OCI-LY7 (cell line): ENCODE data around the gene PAFAH1B1. TPM values are rescaled to one million over a fixed set of nuclear protein-coding genes. Genes with fewer than 3 reads are reported as not detected.

Experiments used
- BruUV-seq: library from RNA; stranded (reverse); fragments of 400-500 nt; replicated peaks from 2 replicates; lab custom pipeline; 2021; lab: Mats Ljungman, UMichigan
- CTCF ChIA-PET: fragments of 300-600 bp; sonication (Branson Sonifier 250); formaldehyde crosslinking; loops from one replicate; lab custom pipeline; 2022; ENCODE audit warnings: antibody characterized with exemption; ENCODE audit not compliant: unreplicated experiment; lab: Charles Lee
- POLR2A ChIA-PET: fragments of 300-600 bp; sonication (Branson Sonifier 250); formaldehyde crosslinking; loops from one replicate; lab custom pipeline; 2022; ENCODE audit warnings: antibody characterized with exemption; lab: Charles Lee
- DNase-seq: peaks from one replicate; pipeline ENCODE4 v3.0.0-alpha.2; 2015; ENCODE audit warnings: low spot score
- H2AFZ ChIP-seq: fragments of 200-600 bp; sonication (generic), shearing (Covaris generic); 2 replicates; pipeline ENCODE4 v1.6.1; 2014; ENCODE audit warnings: mild to moderate bottlenecking, antibody characterized with exemption, low read length, moderate library complexity
- H3K27ac ChIP-seq: fragments of 200-600 bp; sonication (generic); 2 replicates; pipeline ENCODE4 v1.5.1; 2014; ENCODE audit warnings: mixed run types, low read depth, mild to moderate bottlenecking, moderate library complexity, low read length, inconsistent platforms; ENCODE audit not compliant: poor library complexity, severe bottlenecking
- H3K36me3 ChIP-seq: fragments of 200-600 bp; sonication (generic); 2 replicates; pipeline ENCODE4 v1.6.1; 2014; ENCODE audit warnings: mild to moderate bottlenecking, antibody characterized with exemption, low read length, moderate library complexity, mixed read lengths; ENCODE audit not compliant: insufficient read depth
- H3K4me1 ChIP-seq: fragments of 200-600 bp; sonication (generic); 2 replicates; pipeline ENCODE4 v1.5.1; 2014; ENCODE audit warnings: mild to moderate bottlenecking, low read length; ENCODE audit not compliant: insufficient read depth, poor library complexity, severe bottlenecking
- H3K4me2 ChIP-seq: fragments of 200-600 bp; sonication (generic); 2 replicates; pipeline ENCODE4 v1.6.1; 2014; ENCODE audit warnings: mild to moderate bottlenecking, low read length
- H3K4me3 ChIP-seq: fragments of 200-600 bp; sonication (generic); 2 replicates; pipeline ENCODE4 v1.5.1; 2014; ENCODE audit warnings: mild to moderate bottlenecking, low read depth, low read length; ENCODE audit not compliant: poor library complexity, severe bottlenecking
- H3K79me2 ChIP-seq: fragments of 200-600 bp; sonication (generic); 2 replicates; pipeline ENCODE4 v1.6.1; 2016; ENCODE audit warnings: low read depth, mild to moderate bottlenecking, low read length, moderate library complexity, mixed read lengths; ENCODE audit not compliant: insufficient read depth
- H3K9me2 ChIP-seq: fragments of 200-600 bp; sonication (generic); 2 replicates; pipeline ENCODE4 v1.6.1; 2016; ENCODE audit warnings: mild to moderate bottlenecking, low read length, mixed read lengths; ENCODE audit not compliant: insufficient read depth
- H3K9me3 ChIP-seq: fragments of 200-600 bp; sonication (generic); 2 replicates; pipeline ENCODE4 v1.6.1; 2014; ENCODE audit warnings: mild to moderate bottlenecking, mixed run types, low read length, mixed read lengths
- H4K20me1 ChIP-seq: fragments of 200-600 bp; sonication (generic); 2 replicates; pipeline ENCODE4 v1.6.1; 2014; ENCODE audit warnings: mild to moderate bottlenecking, antibody characterized with exemption, low read length, moderate library complexity, mixed read lengths; ENCODE audit not compliant: insufficient read depth
- CTCF ChIP-seq: fragments of 200-600 bp; sonication (generic); conservative IDR thresholded peaks from 2 replicates; pipeline ENCODE4 v1.5.1; 2014; ENCODE audit warnings: mild to moderate bottlenecking, antibody characterized with exemption, low read length, moderate library complexity, mixed read lengths
- EZH2phosphoT487 ChIP-seq: fragments of 200-600 bp; sonication (generic); IDR thresholded peaks from 2 replicates; pipeline ENCODE4 v1.6.1; 2018; ENCODE audit warnings: low read depth, borderline replicate concordance, mild to moderate bottlenecking, mixed run types, antibody characterized with exemption, low read length, moderate library complexity, mixed read lengths
- intact Hi-C: fragments of 100-400 bp; cut with micrococcal nuclease; formaldehyde crosslinking; loops from one replicate; pipeline ENCODE4 v1.10.0; 2022; ENCODE audit not compliant: unreplicated experiment
- total RNA-seq, 2 experiments: library from RNA; depleted of rRNA in 1 of 2; stranded (reverse); fragments of >200 nt in 1 of 2; shearing (Covaris generic) in 1 of 2; gene quantifications; 2 replicates each; pipeline ENCODE4 v1.2.3, GENCODE V29; 2014 to 2022

The PAFAH1B1 gene
- total RNA-seq, 2 experiments from 2014 or later, result 51.1 to 127 TPM

- no peak for DNase-seq
- Histone ChIP-seq H3K4me1 (peaks cover 15% of the 10 kb centered on the region), H3K36me3 (peaks cover 86% of the 10 kb centered on the region), H3K9me3 (no peaks in the 10 kb centered on the region), H3K79me2 (peaks cover 45% of the 10 kb centered on the region), H3K9me2 (no peaks in the 10 kb centered on the region), H3K27ac (no peak overlapping the region), H4K20me1 (peaks cover 9% of the 10 kb centered on the region), H3K4me2 (no peak overlapping the region), H3K4me3 (no peak overlapping the region), H2AFZ (no peak overlapping the region)
- TF ChIP-seq EZH2phosphoT487, result no peak
- TF ChIP-seq CTCF, result no peak
- no TSS peak for BruUV-seq
- intact Hi-C loops, result no loop called here
- POLR2A ChIA-PET, result no interaction called here
- CTCF ChIA-PET, result no interaction called here
These were observed 110.8 kb downstream of the PAFAH1B1 start for GRCh38 chr17:2704031-2704889.

- peaks cover 82% of the 10 kb centered on the region for H3K36me3 ChIP-seq
- intact Hi-C loops, result no loop called here
- POLR2A ChIA-PET, result no interaction called here
- CTCF ChIA-PET, result no interaction called here
- peaks cover 21% of the 10 kb centered on the region for H3K4me1 ChIP-seq
- H3K4me2 ChIP-seq, result no peak overlapping the region
- no peak for TF ChIP-seq CTCF
- TF ChIP-seq EZH2phosphoT487, result no peak
- H3K4me3 ChIP-seq, result no peak overlapping the region
- BruUV-seq, result no TSS peak
- H3K27ac ChIP-seq, result no peak overlapping the region
- no peak for DNase-seq
- peaks cover 9% of the 10 kb centered on the region for H4K20me1 ChIP-seq
- no peaks in the 10 kb centered on the region for H3K9me3 ChIP-seq
- H3K79me2 ChIP-seq, result peaks cover 51% of the 10 kb centered on the region
- no peaks in the 10 kb centered on the region for H3K9me2 ChIP-seq
- H2AFZ ChIP-seq, result no peak overlapping the region
These were observed 111.4 kb downstream of the PAFAH1B1 start for GRCh38 chr17:2704890-2705248.

GRCh38 chr17:2705263-2705662 lies 111.8 kb downstream of the PAFAH1B1 start:
- Histone ChIP-seq H3K79me2 (peaks cover 55% of the 10 kb centered on the region), H3K9me3 (no peaks in the 10 kb centered on the region), H3K4me1 (peaks cover 24% of the 10 kb centered on the region), H3K36me3 (peaks cover 79% of the 10 kb centered on the region), H3K4me3 (no peak overlapping the region), H2AFZ (no peak overlapping the region), H4K20me1 (peaks cover 9% of the 10 kb centered on the region), H3K9me2 (no peaks in the 10 kb centered on the region), H3K4me2 (no peak overlapping the region), H3K27ac (no peak overlapping the region)
- BruUV-seq, result no TSS peak
- ChIA-PET POLR2A (interaction anchor here (0.5 kb wide), 1 partner anchor 139 kb away, joined by 5 read pairs; no protein-coding TSS in a partner anchor), CTCF (no interaction called here)
- intact Hi-C loops, result no loop called here
- no peak for DNase-seq
- no peak for TF ChIP-seq EZH2phosphoT487
- TF ChIP-seq CTCF, result no peak
